Liver (tissue), 9 donors: ENCODE measurements around the gene TOP1. TPM values are rescaled to one million over a fixed set of nuclear protein-coding genes. Genes with fewer than 3 reads are reported as not detected.

Experiments
- DNase-seq: peaks from one replicate; pipeline ENCODE4 v3.0.0-alpha.2; 2017; ENCODE audit warnings: low spot score
- H3K27ac ChIP-seq, 2 donors: one replicate each; pipeline ENCODE4 v1.7.0; 2013; ENCODE audit warnings: inconsistent platforms in 2 of 2, low read length in 2 of 2, control low read depth in 1 of 2, low read depth in 1 of 2, mild to moderate bottlenecking in 1 of 2
- H3K27me3 ChIP-seq, 4 donors: one replicate each; pipeline versions ENCODE4 v1.6.1 to v1.7.0; 2013; ENCODE audit warnings: low read length in 3 of 4, inconsistent platforms in 1 of 4, mild to moderate bottlenecking in 1 of 4, moderate library complexity in 1 of 4; ENCODE audit not compliant: control insufficient read depth in 4 of 4, insufficient read depth in 4 of 4
- H3K36me3 ChIP-seq, 4 donors: one replicate each; pipeline versions ENCODE4 v1.6.1 to v1.7.0; 2013; ENCODE audit warnings: low read length in 3 of 4, mild to moderate bottlenecking in 3 of 4, low read depth in 1 of 4, moderate library complexity in 1 of 4; ENCODE audit not compliant: control insufficient read depth in 4 of 4, insufficient read depth in 3 of 4
- H3K4me1 ChIP-seq, 4 donors: one replicate each; pipeline versions ENCODE4 v1.6.1 to v1.7.0; 2013; ENCODE audit warnings: low read length in 3 of 4, mild to moderate bottlenecking in 3 of 4, moderate library complexity in 1 of 4; ENCODE audit not compliant: control insufficient read depth in 4 of 4, insufficient read depth in 4 of 4
- H3K4me3 ChIP-seq, 3 donors: one replicate each; pipeline versions ENCODE4 v1.6.1 to v1.7.0; 2013; ENCODE audit warnings: low read length in 3 of 3, control low read depth in 1 of 3, low read depth in 1 of 3, mild to moderate bottlenecking in 1 of 3
- H3K9ac ChIP-seq, 2 donors: one replicate each; pipeline ENCODE4 v1.7.0; 2013; ENCODE audit warnings: low read length in 2 of 2, mild to moderate bottlenecking in 2 of 2, moderate library complexity in 2 of 2, control low read depth in 1 of 2, low read depth in 1 of 2
- H3K9me3 ChIP-seq, 4 donors: one replicate each; pipeline versions ENCODE4 v1.6.1 to v1.7.0; 2013; ENCODE audit warnings: low read length in 3 of 4; ENCODE audit not compliant: control insufficient read depth in 4 of 4
- ATF3 ChIP-seq: IDR thresholded peaks from 2 replicates; pipeline ENCODE4 v1.6.1; 2016; ENCODE audit warnings: antibody characterized with exemption
- CTCF ChIP-seq: fragments of 150-350 bp; IDR thresholded peaks from 2 replicates; pipeline ENCODE4 v1.5.1; 2017; ENCODE audit warnings: improper control_type of control experiment, low read depth, low read length; ENCODE audit not compliant: missing input control
- EGR1 ChIP-seq, 2 donors: IDR thresholded peaks; 2 replicates each; pipeline ENCODE4 v1.6.1; 2016 to 2018; ENCODE audit warnings: antibody characterized with exemption in 2 of 2, low read depth in 2 of 2
- FOXA2 ChIP-seq: IDR thresholded peaks from 2 replicates; pipeline ENCODE4 v1.6.1; 2016; ENCODE audit warnings: antibody characterized with exemption
- GABPA ChIP-seq, 2 donors: IDR thresholded peaks in 1 of 2; conservative IDR thresholded peaks in 1 of 2; 2 replicates each; pipeline ENCODE4 v1.6.1; 2016; ENCODE audit warnings: antibody characterized with exemption in 2 of 2, mild to moderate bottlenecking in 1 of 2, moderate library complexity in 1 of 2
- HNF4A ChIP-seq, 2 donors: conservative IDR thresholded peaks; 2 replicates each; pipeline ENCODE4 v1.6.1; 2016; ENCODE audit warnings: antibody characterized with exemption in 2 of 2, mild to moderate bottlenecking in 2 of 2
- HNF4G ChIP-seq: IDR thresholded peaks from 2 replicates; pipeline ENCODE4 v1.6.1; 2016; ENCODE audit warnings: antibody characterized with exemption
- JUND ChIP-seq, 2 donors: IDR thresholded peaks; 2 replicates each; pipeline ENCODE4 v1.6.1; 2016; ENCODE audit warnings: antibody characterized with exemption in 2 of 2
- MAX ChIP-seq: IDR thresholded peaks from 2 replicates; pipeline ENCODE4 v1.6.1; 2016; ENCODE audit warnings: antibody characterized with exemption
- NR2F2 ChIP-seq: IDR thresholded peaks from 2 replicates; pipeline ENCODE4 v1.6.1; 2016; ENCODE audit warnings: antibody characterized with exemption
- RAD21 ChIP-seq, 2 donors: IDR thresholded peaks; 2 replicates each; pipeline ENCODE4 v1.6.1; 2016; ENCODE audit warnings: antibody characterized with exemption in 2 of 2, mild to moderate bottlenecking in 2 of 2
- REST ChIP-seq: IDR thresholded peaks from 2 replicates; pipeline ENCODE4 v1.6.1; 2016; ENCODE audit warnings: antibody characterized with exemption, mild to moderate bottlenecking
- RXRA ChIP-seq, 2 donors: IDR thresholded peaks; 2 replicates each; pipeline ENCODE4 v1.6.1; 2017 to 2018; ENCODE audit warnings: antibody characterized with exemption in 2 of 2, mild to moderate bottlenecking in 1 of 2
- SP1 ChIP-seq: IDR thresholded peaks from 2 replicates; pipeline ENCODE4 v1.6.1; 2018; ENCODE audit warnings: antibody characterized with exemption, mild to moderate bottlenecking
- TAF1 ChIP-seq: conservative IDR thresholded peaks from 2 replicates; pipeline ENCODE4 v1.6.1; 2016; ENCODE audit warnings: antibody characterized with exemption, mild to moderate bottlenecking
- YY1 ChIP-seq: IDR thresholded peaks from 2 replicates; pipeline ENCODE4 v1.6.1; 2016; ENCODE audit warnings: antibody characterized with exemption, mild to moderate bottlenecking
- WGBS: extraction: QIAGEN DNeasy Blood & Tissue Kit; methylation state at CpG from one replicate; pipeline ENCODE4 v1.1.7; 2013; 5-methylcytosine and 5-hydroxymethylcytosine counted together
- polyA plus RNA-seq, 2 donors: library from polyadenylated mRNA; stranded (reverse) in 1 of 2; unstranded in 1 of 2; fragments of 200-250 nt in 1 of 2; fragments of >200 nt in 1 of 2; fragmentation: Nextera tagmentation in 1 of 2; extraction: Ambion mirVana in 1 of 2; gene quantifications; one replicate each; pipeline versions ENCODE4 v1.2.1 to v1.2.3, GENCODE V29; 2013 to 2015
- total RNA-seq, 2 donors: library from RNA; depleted of rRNA; stranded (reverse); fragments of >200 nt; gene quantifications; one replicate each; pipeline ENCODE4 v1.2.3, GENCODE V29; 2014
- TF ChIP-seq, protein P1 (sequence below): IDR thresholded peaks from 2 replicates; pipeline ENCODE4 v1.6.1; 2016; ENCODE audit warnings: antibody characterized with exemption
- donor health status: healthy.
- donor health status: healthy.
- donor health status: healthy.
- donor health status: healthy.
- donor health status: healthy.

Gene TOP1
- total and polyA plus RNA-seq, 4 donors = 13.7 to 62.1 (median 19.4) TPM

- H3K9ac ChIP-seq = no peak overlapping the region
- peaks cover 0 to 6% (median 0%) of the 10 kb centered on the region in 4 donors for H3K9me3 ChIP-seq
- no peak overlapping the region for H3K4me3 ChIP-seq
- no peak for DNase-seq
- H3K4me1 ChIP-seq = no peaks in the 10 kb centered on the region
- H3K36me3 ChIP-seq = no peaks in the 10 kb centered on the region
- TF ChIP-seq MAX (no peak), REST (no peak), GABPA (IDR thresholded peaks at IDR 0.05 in 1 of 2, conservative IDR thresholded peaks at IDR 0.05 in 1 of 2) (no peak), SP1 (no peak), CTCF (no peak), HNF4A (conservative IDR thresholded peaks at IDR 0.05) (no peak), RAD21 (IDR thresholded peaks at IDR 0.05) (no peak), FOXA2 (no peak), JUND (IDR thresholded peaks at IDR 0.05) (no peak), NR2F2 (no peak), EGR1 (IDR thresholded peaks at IDR 0.05; ENCODE audit: low read depth in 2 of 2) (no peak), TAF1 (no peak), ATF3 (no peak), HNF4G (no peak)
- WGBS = 85% methylated on average over 3 of the region's 3 CpGs
- no peak overlapping the region for H3K27ac ChIP-seq
- no peaks in the 10 kb centered on the region for H3K27me3 ChIP-seq
Observed at GRCh38 chr20:40982415-40983145, 46.0 kb upstream of the TOP1 start.

DNA sequence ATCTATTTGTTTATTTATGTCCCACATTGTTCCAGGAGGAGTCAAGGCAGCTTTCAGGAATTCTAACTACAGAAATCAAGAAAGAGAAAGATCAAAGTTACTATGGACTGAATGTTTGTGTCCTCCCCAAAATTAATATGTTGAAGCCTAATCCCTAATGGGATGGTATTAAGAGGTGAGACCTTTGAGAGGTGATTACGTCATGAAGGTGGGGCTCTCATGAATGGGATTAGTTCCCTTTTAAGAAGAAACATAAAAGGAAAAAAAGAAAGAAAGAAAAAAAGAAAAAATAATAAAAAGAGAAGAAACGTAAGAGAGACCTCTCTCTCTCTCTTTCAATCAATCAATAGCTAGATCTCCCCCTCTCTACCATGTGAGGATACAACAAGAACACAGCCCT lies 44.7 kb upstream of the TOP1 start:
- Histone ChIP-seq H3K36me3 (no peaks in the 10 kb centered on the region), H3K4me3 (no peak overlapping the region), H3K9ac (no peak overlapping the region), H3K9me3 (no peaks in the 10 kb centered on the region), H3K4me1 (no peaks in the 10 kb centered on the region), H3K27me3 (no peaks in the 10 kb centered on the region), H3K27ac (no peak overlapping the region)
- 91% methylated on average over 2 of the region's 2 CpGs for WGBS
- no peak for DNase-seq
- no peak for TF ChIP-seq TAF1
- TF ChIP-seq EGR1 (IDR thresholded peaks at IDR 0.05; ENCODE audit: low read depth in 2 of 2) = no peak
- no peak for TF ChIP-seq RAD21 (IDR thresholded peaks at IDR 0.05)
- TF ChIP-seq RXRA (IDR thresholded peaks at IDR 0.05) = no peak
- no peak for TF ChIP-seq CTCF
- TF ChIP-seq GABPA (IDR thresholded peaks at IDR 0.05 in 1 of 2, conservative IDR thresholded peaks at IDR 0.05 in 1 of 2) = no peak
- TF ChIP-seq NR2F2 = no peak
- TF ChIP-seq, protein P1, sequence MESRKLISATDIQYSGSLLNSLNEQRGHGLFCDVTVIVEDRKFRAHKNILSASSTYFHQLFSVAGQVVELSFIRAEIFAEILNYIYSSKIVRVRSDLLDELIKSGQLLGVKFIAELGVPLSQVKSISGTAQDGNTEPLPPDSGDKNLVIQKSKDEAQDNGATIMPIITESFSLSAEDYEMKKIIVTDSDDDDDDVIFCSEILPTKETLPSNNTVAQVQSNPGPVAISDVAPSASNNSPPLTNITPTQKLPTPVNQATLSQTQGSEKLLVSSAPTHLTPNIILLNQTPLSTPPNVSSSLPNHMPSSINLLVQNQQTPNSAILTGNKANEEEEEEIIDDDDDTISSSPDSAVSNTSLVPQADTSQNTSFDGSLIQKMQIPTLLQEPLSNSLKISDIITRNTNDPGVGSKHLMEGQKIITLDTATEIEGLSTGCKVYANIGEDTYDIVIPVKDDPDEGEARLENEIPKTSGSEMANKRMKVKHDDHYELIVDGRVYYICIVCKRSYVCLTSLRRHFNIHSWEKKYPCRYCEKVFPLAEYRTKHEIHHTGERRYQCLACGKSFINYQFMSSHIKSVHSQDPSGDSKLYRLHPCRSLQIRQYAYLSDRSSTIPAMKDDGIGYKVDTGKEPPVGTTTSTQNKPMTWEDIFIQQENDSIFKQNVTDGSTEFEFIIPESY = no peak
- TF ChIP-seq YY1 = no peak
- no peak for TF ChIP-seq SP1
- TF ChIP-seq REST = no peak
